Measurements from ENCODE around the gene MKRN1. TPM values are rescaled to one million over a fixed set of nuclear protein-coding genes. Genes with fewer than 3 reads are reported as not detected.

Gene MKRN1
- total RNA-seq (2021; ENCODE audit: unreplicated experiment) (87.9 TPM), Bru-seq, nascent RNA (percentile 86 among the genes with signal in this experiment), BruChase-seq, experiment 1, labeled RNA remaining after a 2-hour chase (percentile 91 among the genes with signal in this experiment), BruChase-seq, experiment 2, labeled RNA remaining after a 6-hour chase (percentile 94 among the genes with signal in this experiment)
- 79.6 TPM for polyA plus RNA-seq (2012; ENCODE audit: insufficient read length)
- long read RNA-seq, transcript MKRN1-202 (5 exons, 1,601 nt): minor isoform, 24 of 401 reads
- long read RNA-seq, transcript MKRN1-201 (8 exons, 3,151 nt): major isoform, 297 of 401 reads
- long read RNA-seq, partial matches to known transcripts: 29 of 401 reads
- long read RNA-seq, other reads (novel, unspliced or antisense): 46 of 401 reads

- Histone ChIP-seq H3K9me3 (ENCODE audit: control insufficient read depth, insufficient read depth, low read depth, low read length) (no peaks in the 10 kb centered on the region), H3K27ac (ENCODE audit: low read length) (peak within 1 kb of the TSS; percentile 84), H3K4me3 (ENCODE audit: low read depth in 2 of 2, low read length in 2 of 2) (peak within 1 kb of the TSS; percentile 69 to 82), H3K36me3 (ENCODE audit: control insufficient read depth, insufficient read depth, low read length) (no peaks in the 10 kb centered on the region; the same call in 1 of the 2 replicates), H3K4me1 (ENCODE audit: control insufficient read depth, insufficient read depth, low read length) (0 out of 2 replicates have a peak, but pooled peaks cover 10% of the 10 kb centered on the region), H3K27me3 (ENCODE audit: control insufficient read depth, insufficient read depth, low read length) (no peaks in the 10 kb centered on the region)
- intact Hi-C loops (cut with micrococcal nuclease; ENCODE audit: unreplicated experiment) (no loop called here), in situ Hi-C loops (cut with HindIII; ENCODE audit: low pct_unique_long_range_greater_than_20kb, low sequenced_read_pairs) (no loop called here)
- POLR2A ChIA-PET: interaction anchor here (0.5 to 0.9 kb wide), 4 partner anchors 10 to 428 kb away, joined by 3 to 9 read pairs (median 6); partner anchors contain the start of gene KDM7A
- DNase-seq (ENCODE audit: low read depth, low spot score): peak; percentile 87
- ATAC-seq: peak; percentile 97
- CTCF ChIA-PET: no interaction called here
- no TSS peak for BruUV-seq (replicated peaks)
- TF ChIP-seq SIN3A (IDR thresholded peaks at IDR 0.05; ENCODE audit: borderline replicate concordance, insufficient read depth, low read depth, low read length) (0 out of 2 replicates have a peak, but pooled peaks have one; percentile 85), TCF7L2 (IDR thresholded peaks at IDR 0.05; ENCODE audit: low read depth, low read length) (no peak), POLR2AphosphoS5 (IDR thresholded peaks at IDR 0.05; ENCODE audit: low read depth, low read length) (peak; percentile 80)
These were observed at the start of gene MKRN1 for GRCh38 chr7:140479062-140479738. TSS of gene MKRN1 (minus strand) at chr7:140479505. CDS start at chr7:140479344, 161 bp downstream.

- no peak for DNase-seq (ENCODE audit: low read depth, low spot score)
- CTCF ChIA-PET: no interaction called here
These were observed 47.7 kb upstream of the MKRN1 start for GRCh38 chr7:140526787-140527664.

GRCh38 chr7:140526214-140526613 is 46.9 kb upstream of the MKRN1 start:
- BruUV-seq (replicated peaks): no TSS peak
- TF ChIP-seq TCF7L2 (IDR thresholded peaks at IDR 0.05; ENCODE audit: low read depth, low read length): no peak
- no peak for TF ChIP-seq POLR2AphosphoS5 (IDR thresholded peaks at IDR 0.05; ENCODE audit: low read depth, low read length)
- no peak for TF ChIP-seq SIN3A (IDR thresholded peaks at IDR 0.05; ENCODE audit: borderline replicate concordance, insufficient read depth, low read depth, low read length)
- TF ChIP-seq, protein P1, sequence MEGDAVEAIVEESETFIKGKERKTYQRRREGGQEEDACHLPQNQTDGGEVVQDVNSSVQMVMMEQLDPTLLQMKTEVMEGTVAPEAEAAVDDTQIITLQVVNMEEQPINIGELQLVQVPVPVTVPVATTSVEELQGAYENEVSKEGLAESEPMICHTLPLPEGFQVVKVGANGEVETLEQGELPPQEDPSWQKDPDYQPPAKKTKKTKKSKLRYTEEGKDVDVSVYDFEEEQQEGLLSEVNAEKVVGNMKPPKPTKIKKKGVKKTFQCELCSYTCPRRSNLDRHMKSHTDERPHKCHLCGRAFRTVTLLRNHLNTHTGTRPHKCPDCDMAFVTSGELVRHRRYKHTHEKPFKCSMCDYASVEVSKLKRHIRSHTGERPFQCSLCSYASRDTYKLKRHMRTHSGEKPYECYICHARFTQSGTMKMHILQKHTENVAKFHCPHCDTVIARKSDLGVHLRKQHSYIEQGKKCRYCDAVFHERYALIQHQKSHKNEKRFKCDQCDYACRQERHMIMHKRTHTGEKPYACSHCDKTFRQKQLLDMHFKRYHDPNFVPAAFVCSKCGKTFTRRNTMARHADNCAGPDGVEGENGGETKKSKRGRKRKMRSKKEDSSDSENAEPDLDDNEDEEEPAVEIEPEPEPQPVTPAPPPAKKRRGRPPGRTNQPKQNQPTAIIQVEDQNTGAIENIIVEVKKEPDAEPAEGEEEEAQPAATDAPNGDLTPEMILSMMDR (IDR thresholded peaks at IDR 0.05): no peak
- TF ChIP-seq, protein P2, sequence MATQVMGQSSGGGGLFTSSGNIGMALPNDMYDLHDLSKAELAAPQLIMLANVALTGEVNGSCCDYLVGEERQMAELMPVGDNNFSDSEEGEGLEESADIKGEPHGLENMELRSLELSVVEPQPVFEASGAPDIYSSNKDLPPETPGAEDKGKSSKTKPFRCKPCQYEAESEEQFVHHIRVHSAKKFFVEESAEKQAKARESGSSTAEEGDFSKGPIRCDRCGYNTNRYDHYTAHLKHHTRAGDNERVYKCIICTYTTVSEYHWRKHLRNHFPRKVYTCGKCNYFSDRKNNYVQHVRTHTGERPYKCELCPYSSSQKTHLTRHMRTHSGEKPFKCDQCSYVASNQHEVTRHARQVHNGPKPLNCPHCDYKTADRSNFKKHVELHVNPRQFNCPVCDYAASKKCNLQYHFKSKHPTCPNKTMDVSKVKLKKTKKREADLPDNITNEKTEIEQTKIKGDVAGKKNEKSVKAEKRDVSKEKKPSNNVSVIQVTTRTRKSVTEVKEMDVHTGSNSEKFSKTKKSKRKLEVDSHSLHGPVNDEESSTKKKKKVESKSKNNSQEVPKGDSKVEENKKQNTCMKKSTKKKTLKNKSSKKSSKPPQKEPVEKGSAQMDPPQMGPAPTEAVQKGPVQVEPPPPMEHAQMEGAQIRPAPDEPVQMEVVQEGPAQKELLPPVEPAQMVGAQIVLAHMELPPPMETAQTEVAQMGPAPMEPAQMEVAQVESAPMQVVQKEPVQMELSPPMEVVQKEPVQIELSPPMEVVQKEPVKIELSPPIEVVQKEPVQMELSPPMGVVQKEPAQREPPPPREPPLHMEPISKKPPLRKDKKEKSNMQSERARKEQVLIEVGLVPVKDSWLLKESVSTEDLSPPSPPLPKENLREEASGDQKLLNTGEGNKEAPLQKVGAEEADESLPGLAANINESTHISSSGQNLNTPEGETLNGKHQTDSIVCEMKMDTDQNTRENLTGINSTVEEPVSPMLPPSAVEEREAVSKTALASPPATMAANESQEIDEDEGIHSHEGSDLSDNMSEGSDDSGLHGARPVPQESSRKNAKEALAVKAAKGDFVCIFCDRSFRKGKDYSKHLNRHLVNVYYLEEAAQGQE (IDR thresholded peaks at IDR 0.05; ENCODE audit: insufficient read depth in 1 of 2, low read depth in 2 of 2, low read length in 1 of 2): no peak
- POLR2A ChIA-PET: no interaction called here
- in situ Hi-C loops (cut with HindIII; ENCODE audit: low pct_unique_long_range_greater_than_20kb, low sequenced_read_pairs): no loop called here
- Histone ChIP-seq H3K27ac (ENCODE audit: low read length) (no peak overlapping the region), H3K36me3 (ENCODE audit: control insufficient read depth, insufficient read depth, low read length) (no peaks in the 10 kb centered on the region), H3K27me3 (ENCODE audit: control insufficient read depth, insufficient read depth, low read length) (no peaks in the 10 kb centered on the region), H3K4me3 (ENCODE audit: low read depth in 2 of 2, low read length in 2 of 2) (no peak overlapping the region), H3K4me1 (ENCODE audit: control insufficient read depth, insufficient read depth, low read length) (no peaks in the 10 kb centered on the region), H3K9me3 (ENCODE audit: control insufficient read depth, insufficient read depth, low read depth, low read length) (no peaks in the 10 kb centered on the region)
- CTCF ChIA-PET: no interaction called here
- intact Hi-C loops (cut with micrococcal nuclease; ENCODE audit: unreplicated experiment): no loop called here
- ATAC-seq (peak; percentile 39; the same call in 1 of the 2 replicates), DNase-seq (ENCODE audit: low read depth, low spot score) (no peak)

More at GRCh38 chr7:140526787-140527664, 47.7 kb upstream of the MKRN1 start:
- no peak for TF ChIP-seq TCF7L2 (IDR thresholded peaks at IDR 0.05; ENCODE audit: low read depth, low read length)
- TF ChIP-seq, protein P1 (IDR thresholded peaks at IDR 0.05): no peak
- no peak for TF ChIP-seq SIN3A (IDR thresholded peaks at IDR 0.05; ENCODE audit: borderline replicate concordance, insufficient read depth, low read depth, low read length)
- Histone ChIP-seq H3K4me3 (ENCODE audit: low read depth in 2 of 2, low read length in 2 of 2) (no peak overlapping the region; a peak in 1 of 4 replicates), H3K4me1 (ENCODE audit: control insufficient read depth, insufficient read depth, low read length) (no peaks in the 10 kb centered on the region), H3K27me3 (ENCODE audit: control insufficient read depth, insufficient read depth, low read length) (no peaks in the 10 kb centered on the region), H3K36me3 (ENCODE audit: control insufficient read depth, insufficient read depth, low read length) (no peaks in the 10 kb centered on the region), H3K27ac (ENCODE audit: low read length) (no peak overlapping the region), H3K9me3 (ENCODE audit: control insufficient read depth, insufficient read depth, low read depth, low read length) (no peaks in the 10 kb centered on the region)
- in situ Hi-C loops (cut with HindIII; ENCODE audit: low pct_unique_long_range_greater_than_20kb, low sequenced_read_pairs): no loop called here
- POLR2A ChIA-PET: no interaction called here
- ATAC-seq: peak; percentile 79
- no TSS peak for BruUV-seq (replicated peaks)
- intact Hi-C loops (cut with micrococcal nuclease; ENCODE audit: unreplicated experiment): no loop called here
